Ecto neural progenitor cell (in vitro differentiated cells): ENCODE measurements around the gene CCT8L2.
"Not testable (repeated sequence)": the region's sequence is repeated elsewhere in the genome, so short reads cannot be mapped to it uniquely, and the experiment has no call there.

Experiments used
- DNase-seq: peaks from one replicate; pipeline ENCODE4 v3.0.0-alpha.2; 2018; ENCODE audit warnings: low spot score

Gene CCT8L2, protein sequence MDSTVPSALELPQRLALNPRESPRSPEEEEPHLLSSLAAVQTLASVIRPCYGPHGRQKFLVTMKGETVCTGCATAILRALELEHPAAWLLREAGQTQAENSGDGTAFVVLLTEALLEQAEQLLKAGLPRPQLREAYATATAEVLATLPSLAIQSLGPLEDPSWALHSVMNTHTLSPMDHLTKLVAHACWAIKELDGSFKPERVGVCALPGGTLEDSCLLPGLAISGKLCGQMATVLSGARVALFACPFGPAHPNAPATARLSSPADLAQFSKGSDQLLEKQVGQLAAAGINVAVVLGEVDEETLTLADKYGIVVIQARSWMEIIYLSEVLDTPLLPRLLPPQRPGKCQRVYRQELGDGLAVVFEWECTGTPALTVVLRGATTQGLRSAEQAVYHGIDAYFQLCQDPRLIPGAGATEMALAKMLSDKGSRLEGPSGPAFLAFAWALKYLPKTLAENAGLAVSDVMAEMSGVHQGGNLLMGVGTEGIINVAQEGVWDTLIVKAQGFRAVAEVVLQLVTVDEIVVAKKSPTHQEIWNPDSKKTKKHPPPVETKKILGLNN

GRCh38 chr22:16592710-16593109 lies at the start of gene CCT8L2:
Gene CCT8L2 (minus strand): TSS chr22:16592810. CDS start chr22:16592550, 260 bp downstream.
- not testable (repeated sequence) for DNase-seq

GRCh38 chr22:16635442-16635841 lies 42.8 kb upstream of the CCT8L2 start:
- DNase-seq: not testable (repeated sequence)

GRCh38 chr22:16634092-16634491 lies 41.5 kb upstream of the CCT8L2 start:
- DNase-seq: not testable (repeated sequence)

- not testable (repeated sequence) for DNase-seq
Measured at GRCh38 chr22:16628476-16628875, 35.9 kb upstream of the CCT8L2 start.

DNA sequence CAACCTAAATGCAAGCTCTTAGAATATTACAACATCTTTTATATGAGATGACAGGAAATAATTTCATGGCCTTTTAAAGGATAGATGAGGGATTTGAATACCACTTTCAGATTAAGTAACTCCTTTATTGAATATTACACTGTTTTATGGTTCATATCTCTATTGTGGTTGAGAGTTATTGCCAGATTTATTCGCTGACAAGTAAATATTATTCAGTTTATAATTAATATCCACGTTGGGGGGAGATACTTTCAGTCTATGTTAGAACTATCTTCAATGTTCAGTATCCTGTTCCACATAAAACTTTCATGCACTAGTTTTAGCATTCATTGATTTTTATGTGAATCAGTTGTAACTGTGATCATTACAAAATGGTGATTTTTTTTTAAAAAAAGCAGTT lies 32.4 kb upstream of the CCT8L2 start:
- DNase-seq: not testable (repeated sequence)

DNA sequence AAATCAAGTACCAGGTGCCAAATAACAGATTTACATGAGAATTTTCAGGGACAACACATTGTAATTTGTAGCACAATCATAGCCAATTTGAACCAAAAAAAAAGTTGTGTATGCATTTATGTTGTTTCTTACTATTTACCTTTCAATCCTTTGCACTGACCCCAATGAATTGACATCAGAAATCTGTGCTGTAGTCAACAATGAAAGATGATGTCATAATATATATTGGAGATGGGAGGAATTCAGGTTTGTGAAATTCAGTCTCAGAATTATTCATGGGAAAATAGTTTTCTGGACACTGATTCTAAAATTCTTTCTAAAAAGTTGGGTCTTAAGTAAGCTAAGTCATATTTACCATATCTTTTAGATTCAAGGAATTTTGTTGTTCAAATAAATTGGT lies 31.0 kb upstream of the CCT8L2 start:
- DNase-seq: not testable (repeated sequence)

DNA sequence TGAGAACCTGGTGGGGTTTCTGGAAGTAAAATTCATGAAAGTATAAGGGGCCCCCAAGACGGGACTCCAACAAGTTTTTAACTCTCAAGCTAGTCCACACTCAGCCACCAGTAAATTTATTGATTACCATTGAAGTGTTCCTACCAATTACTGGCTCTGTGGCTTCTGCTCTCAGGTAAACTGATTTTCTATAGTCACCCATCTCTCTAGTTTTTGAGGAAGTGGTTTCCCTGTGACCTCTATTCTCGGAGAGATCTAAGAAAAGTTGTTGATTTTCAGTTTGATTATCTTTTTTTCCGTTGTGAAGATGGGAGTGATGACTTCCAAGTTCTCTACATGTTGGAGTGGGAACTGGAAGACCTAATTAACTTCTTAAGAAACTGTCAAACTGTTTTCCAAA lies 24.9 kb upstream of the CCT8L2 start:
- DNase-seq: not testable (repeated sequence)

GRCh38 chr22:16616390-16616938 lies 23.9 kb upstream of the CCT8L2 start:
- DNase-seq: not testable (repeated sequence)

DNA sequence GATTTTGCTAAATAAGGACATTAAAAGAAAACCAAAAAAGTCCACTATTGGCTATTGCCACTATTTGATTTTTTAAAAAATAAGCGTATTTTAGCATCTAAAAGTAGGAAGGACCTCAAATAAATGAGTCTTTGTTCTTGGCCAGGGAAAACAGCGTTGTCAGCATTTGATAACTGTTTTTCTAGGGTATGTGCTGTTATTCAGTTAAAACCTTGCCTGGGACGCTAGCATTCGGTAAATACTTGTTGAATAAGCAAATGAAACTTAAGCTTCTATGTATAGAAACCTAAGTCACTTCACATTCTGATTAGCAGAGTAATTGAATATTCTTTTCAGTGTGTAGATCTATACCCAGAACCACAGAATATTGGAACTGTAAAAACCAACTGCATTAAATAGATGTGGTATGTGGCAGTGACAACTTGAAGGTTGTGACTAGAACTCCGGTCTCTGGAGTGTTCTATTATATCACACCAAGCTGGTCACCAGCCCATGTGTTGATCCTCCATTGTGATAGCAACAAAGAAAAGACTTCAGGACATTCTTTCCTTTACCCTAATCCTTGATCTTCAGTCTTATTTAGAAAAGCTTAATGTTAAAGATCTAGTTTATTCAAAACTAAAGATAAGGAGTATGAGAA lies 23.1 kb upstream of the CCT8L2 start:
- DNase-seq: not testable (repeated sequence)

DNA sequence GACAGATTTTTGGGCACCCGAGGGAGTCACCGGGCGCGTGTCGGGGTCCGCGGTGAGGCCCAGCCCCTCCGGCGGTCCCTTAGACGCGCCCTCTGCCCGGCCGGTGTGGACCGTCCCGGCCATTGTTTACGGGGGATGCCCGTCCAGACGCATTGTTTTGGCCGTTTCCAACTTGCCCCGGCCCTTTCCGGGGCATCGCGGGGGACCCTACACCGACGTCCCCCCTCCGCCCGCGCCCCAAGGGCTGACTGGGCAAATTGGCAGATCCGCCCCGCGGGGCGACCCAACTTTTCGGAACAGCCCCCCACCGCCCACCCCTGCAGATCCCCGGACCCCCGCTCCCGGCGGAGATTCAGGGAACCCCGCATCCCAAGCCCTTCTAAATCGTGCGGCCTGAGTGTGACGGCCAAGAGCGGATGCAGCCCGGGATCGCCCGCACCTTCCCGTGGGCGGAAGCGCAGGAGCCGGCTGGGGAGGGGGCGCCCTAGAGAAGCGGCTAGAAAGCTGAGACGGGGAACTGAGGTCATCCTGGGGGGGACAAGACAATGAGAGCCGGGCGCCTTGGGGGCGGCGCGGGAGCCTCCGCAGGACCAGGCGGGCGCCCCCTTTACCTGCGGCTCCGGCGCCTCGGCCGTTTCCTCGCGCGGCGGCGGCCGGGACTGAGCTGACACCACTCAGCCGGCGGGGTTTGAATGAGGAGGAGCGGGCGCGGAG lies 17.1 kb upstream of the CCT8L2 start:
- no peak for DNase-seq

DNA sequence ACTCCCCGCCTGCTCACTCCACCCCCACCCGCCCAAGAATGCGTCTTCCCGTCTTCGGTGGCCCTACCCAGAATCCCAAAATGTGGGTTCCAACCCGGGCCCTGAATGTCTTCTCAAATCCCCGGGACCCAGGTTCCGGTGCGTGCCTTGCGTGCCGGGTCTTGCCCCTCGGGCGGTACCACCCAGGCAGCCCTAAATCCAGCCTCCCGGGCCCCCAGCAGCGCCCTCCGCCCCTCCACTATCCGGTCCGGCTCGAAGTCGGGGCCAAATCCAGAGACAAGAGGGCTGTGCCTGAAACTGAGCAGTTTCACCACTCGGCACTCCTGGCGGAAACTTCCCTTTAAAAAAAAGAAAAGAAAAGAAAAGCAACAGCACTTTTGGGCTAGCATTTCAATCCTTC lies 16.3 kb upstream of the CCT8L2 start:
- no peak for DNase-seq

DNA sequence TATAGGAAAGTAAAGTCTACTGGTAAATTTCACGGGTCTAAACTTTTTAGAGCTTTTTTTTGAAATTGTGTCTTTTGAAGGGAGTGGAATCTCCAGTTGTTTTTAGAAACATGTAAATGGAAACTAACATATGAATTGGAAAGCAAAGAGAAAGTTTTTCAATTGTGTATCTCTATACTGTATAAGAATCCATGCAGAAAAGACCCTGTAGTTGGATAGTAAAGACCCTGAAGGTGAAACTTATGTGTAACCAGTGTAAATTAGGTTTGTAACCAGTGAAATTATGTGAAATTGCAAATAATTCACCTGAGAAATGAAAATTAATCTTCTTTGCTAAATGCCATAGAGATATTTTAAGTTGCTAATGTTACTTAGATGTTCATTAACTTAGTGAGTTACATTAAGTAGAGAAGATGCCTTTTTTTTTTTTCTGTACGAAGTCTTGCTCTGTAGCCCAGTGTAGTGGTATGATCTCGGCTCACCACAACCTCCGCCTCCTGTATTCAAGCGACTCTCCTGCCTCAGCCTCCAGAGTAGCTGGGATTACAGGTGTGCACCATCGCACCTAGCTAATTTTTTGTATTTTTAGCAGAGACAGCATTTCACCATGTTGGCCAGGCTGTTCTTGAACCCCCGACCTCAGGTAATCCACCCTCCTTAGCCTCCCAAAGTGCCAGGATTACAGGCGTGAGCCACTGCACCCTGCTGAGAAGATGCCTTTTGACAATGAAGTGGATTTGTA lies 11.8 kb upstream of the CCT8L2 start:
- not testable (repeated sequence) for DNase-seq

- DNase-seq: not testable (repeated sequence)
Measured at GRCh38 chr22:16603770-16604242, 11.2 kb upstream of the CCT8L2 start.

DNA sequence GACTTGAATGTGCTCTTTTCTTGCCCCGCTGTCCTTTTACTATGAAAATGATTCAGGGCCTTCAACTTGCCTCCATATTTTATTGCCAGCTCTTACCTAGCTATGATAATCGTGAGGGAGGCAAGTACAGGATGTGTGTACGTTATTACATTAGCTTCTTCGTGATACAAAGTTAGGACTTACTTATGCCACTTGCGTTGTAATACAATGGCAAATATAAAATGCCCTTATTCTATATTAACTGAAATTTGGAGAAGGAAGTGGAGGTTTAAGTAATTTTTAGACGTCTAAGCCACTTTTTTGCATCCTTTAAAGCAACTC lies 10.8 kb upstream of the CCT8L2 start:
- no peak for DNase-seq

DNA sequence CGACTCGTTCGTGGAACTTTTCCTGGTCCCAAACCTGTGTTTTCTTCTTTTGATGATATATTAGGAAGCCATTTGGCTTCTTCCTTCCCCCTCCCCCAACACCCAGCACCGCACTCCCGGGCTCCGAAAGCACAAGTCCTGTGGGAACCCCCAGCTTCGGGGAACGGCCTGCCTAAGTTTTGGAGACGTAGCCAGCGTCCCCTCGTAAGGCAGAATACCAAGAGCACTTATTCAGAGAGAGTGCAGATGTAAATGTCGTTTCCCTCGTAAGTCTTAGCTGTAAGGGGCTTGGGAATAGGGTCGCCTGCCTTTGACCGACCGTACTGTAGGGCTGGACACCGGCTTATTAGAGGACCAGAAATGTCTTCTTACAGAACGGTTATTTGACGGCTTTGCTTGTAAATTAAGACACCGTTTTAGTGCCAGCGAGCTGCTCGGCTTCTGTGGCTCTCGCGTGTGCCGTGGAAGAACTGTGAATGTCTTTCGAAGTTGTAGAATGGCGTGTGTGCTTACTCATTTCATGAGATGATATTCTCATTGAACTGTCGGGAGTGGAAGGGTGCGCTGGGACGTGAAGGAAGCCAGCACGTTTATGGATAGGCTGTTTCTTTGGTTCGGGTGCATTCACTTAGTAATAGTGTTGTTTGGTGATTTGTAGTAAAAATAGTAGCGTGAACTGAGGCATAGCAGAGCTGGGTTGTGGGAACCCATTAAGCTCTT lies 10.3 kb upstream of the CCT8L2 start:
- DNase-seq: not testable (repeated sequence)

DNA sequence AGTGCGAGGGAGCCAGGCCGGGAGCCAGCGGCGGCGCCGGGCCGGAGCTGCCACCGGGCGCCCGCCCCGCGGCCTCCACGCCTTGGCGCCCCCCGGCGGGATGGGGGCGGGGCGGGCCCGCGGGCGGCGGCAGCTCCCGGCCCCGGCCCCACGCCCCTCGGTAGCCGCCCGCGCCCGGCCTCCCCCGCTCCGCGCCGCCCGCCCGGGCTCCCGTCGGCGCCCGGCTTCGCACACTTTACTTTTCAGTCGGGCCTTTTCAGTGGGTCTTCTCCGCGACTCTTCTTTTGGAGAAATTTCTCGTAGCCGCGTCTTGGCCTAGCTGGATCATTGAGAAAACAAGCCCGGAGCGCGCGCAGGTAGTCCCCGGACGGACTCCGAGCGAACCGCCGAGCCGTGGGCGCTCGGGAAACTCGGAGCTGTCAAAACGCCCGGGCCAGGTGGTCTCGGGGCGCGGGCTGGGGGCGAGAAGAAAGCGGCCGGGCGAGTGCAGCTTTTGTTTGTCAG lies 9.7 kb upstream of the CCT8L2 start:
- DNase-seq: not testable (repeated sequence)

- no peak for DNase-seq
Measured at GRCh38 chr22:16601437-16602223, 9.0 kb upstream of the CCT8L2 start.

DNA sequence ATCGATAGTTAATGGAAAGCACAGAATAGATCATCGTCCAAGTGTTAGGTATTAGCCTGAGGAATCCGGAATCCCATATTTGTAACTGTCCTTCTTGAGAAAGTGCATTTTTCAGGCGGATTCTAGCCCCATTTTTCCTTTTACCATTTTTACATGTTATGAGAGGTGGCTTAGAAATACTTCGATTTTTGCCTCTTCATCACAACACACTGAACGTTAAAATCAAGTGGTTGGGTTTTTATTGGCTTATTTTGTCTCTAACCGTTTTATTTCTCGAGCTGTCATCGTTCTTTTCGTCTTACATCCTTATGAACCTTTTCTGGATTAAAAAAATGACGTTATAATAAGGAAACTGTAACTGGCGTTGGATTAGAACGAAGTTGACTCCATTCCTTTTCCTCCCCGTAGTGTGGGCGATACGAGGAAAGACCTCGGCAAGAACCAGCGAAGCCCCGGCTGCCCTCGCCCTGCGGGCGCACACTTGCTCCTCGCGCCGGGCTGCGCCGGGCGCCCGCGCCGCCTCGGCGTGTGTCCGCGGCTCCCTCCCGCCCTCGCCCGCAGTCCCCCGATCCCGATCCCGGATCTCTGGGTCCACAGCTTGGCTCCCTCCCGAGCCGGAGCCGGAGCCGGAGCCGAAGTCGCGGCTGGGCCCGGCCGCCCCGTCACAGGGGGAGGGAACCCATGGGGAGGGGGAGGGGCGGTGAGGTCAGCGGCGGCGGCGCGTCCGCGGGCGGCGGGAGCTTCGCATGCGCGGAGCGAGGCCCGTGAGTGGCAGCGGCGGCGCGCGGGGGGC lies 8.2 kb upstream of the CCT8L2 start:
- not testable (repeated sequence) for DNase-seq

DNA sequence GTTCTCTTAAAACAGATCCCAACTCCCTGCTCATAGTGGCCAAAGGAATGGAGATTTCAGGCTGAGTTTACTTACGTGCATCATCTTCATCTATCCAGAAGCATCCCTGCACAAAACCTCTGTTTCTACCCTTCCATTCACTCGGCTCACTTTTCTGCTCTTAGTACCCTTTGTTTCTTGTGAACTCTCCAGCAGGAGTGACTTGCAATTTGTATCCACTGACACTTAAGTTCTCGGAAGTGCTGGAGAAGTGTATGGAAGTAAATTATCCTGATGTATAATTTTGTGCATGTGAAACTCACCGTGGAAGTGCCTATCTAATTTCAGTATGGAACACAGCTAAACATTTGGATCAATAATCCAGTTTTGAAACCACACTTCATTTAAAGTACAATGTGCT lies 7.0 kb upstream of the CCT8L2 start:
- not testable (repeated sequence) for DNase-seq
